HG02610 (cell line): ENCODE data around the gene PRKCQ.
"Not testable (repeated sequence)": the region's sequence is repeated elsewhere in the genome, so short reads cannot be mapped to it uniquely, and the experiment has no call there.

Experiments used
- ATAC-seq: cut with Tn5 transposase; IDR thresholded peaks from one replicate; pipeline ENCODE4 v1.9.1; 2021; ENCODE audit warnings: mild to moderate bottlenecking, moderate library complexity; ENCODE audit not compliant: unreplicated experiment

The PRKCQ gene

GRCh38 chr10:6494936-6495592, 85.0 kb downstream of the PRKCQ start:
- peak; percentile 71 for ATAC-seq

- ATAC-seq = no peak
Observed at GRCh38 chr10:6494442-6494819, 85.6 kb downstream of the PRKCQ start.

GRCh38 chr10:6493521-6494441, 86.3 kb downstream of the PRKCQ start:
- ATAC-seq = no peak

GRCh38 chr10:6492896-6493295, 87.2 kb downstream of the PRKCQ start:
- no peak for ATAC-seq

- no peak for ATAC-seq
Observed at GRCh38 chr10:6491841-6492609, 88.1 kb downstream of the PRKCQ start.

GRCh38 chr10:6490614-6491013, 89.5 kb downstream of the PRKCQ start:
- ATAC-seq = no peak

GRCh38 chr10:6487920-6488319, 92.2 kb downstream of the PRKCQ start:
- no peak for ATAC-seq

GRCh38 chr10:6486309-6486708, 93.8 kb downstream of the PRKCQ start:
- ATAC-seq = no peak

- no peak for ATAC-seq
Observed at GRCh38 chr10:6482737-6483357, 97.2 kb downstream of the PRKCQ start.

GRCh38 chr10:6478722-6479121, 101.4 kb downstream of the PRKCQ start:
- ATAC-seq = no peak

GRCh38 chr10:6476989-6477388, 103.1 kb downstream of the PRKCQ start:
- no peak for ATAC-seq

- ATAC-seq = no peak
Observed at GRCh38 chr10:6474871-6475270, 105.2 kb downstream of the PRKCQ start.

- peak; percentile 77 for ATAC-seq
Observed at GRCh38 chr10:6473901-6474370, 106.1 kb downstream of the PRKCQ start.

GRCh38 chr10:6473430-6473829, 106.6 kb downstream of the PRKCQ start:
- ATAC-seq = peak; percentile 51

- not testable (repeated sequence) for ATAC-seq
Observed at GRCh38 chr10:6472710-6473005, 107.4 kb downstream of the PRKCQ start.

- ATAC-seq = no peak
Observed at GRCh38 chr10:6470894-6471618, 109.0 kb downstream of the PRKCQ start.

- ATAC-seq = no peak
Observed at GRCh38 chr10:6469661-6470060, 110.4 kb downstream of the PRKCQ start.

- ATAC-seq = no peak
Observed at GRCh38 chr10:6465854-6466601, 114.0 kb downstream of the PRKCQ start.

GRCh38 chr10:6465437-6465836, 114.6 kb downstream of the PRKCQ start:
- no peak for ATAC-seq
